KMS-11 (cell line): Measurements from ENCODE around the gene PARD3B.

Source experiments
- H2AFZ ChIP-seq: fragments of 200-600 bp; sonication (generic); 2 replicates; pipeline ENCODE4 v1.6.1; 2016; ENCODE audit warnings: antibody characterized with exemption, mixed run types, low read depth
- H3K27ac ChIP-seq: fragments of 200-600 bp; sonication (generic); 2 replicates; pipeline ENCODE4 v1.6.1; 2016; ENCODE audit warnings: mild to moderate bottlenecking, mixed run types
- H3K27me3 ChIP-seq: fragments of 200-600 bp; sonication (generic); 2 replicates; pipeline ENCODE4 v1.6.1; 2017; ENCODE audit warnings: mild to moderate bottlenecking, low read depth, mixed run types, moderate library complexity; ENCODE audit not compliant: insufficient read depth
- H3K36me3 ChIP-seq: fragments of 200-600 bp; sonication (generic); 2 replicates; pipeline ENCODE4 v1.6.1; 2017; ENCODE audit warnings: mild to moderate bottlenecking, mixed run types; ENCODE audit not compliant: insufficient read depth
- H3K4me1 ChIP-seq: fragments of 200-600 bp; sonication (generic); 2 replicates; pipeline ENCODE4 v1.6.1; 2016; ENCODE audit warnings: mild to moderate bottlenecking, low read depth, mixed run types; ENCODE audit not compliant: poor library complexity, severe bottlenecking
- H3K4me2 ChIP-seq: fragments of 200-600 bp; sonication (generic); 2 replicates; pipeline ENCODE4 v1.7.0; 2016; ENCODE audit warnings: mild to moderate bottlenecking, mixed run types
- H3K4me3 ChIP-seq: fragments of 200-600 bp; sonication (generic); IDR thresholded peaks from 2 replicates; pipeline ENCODE4 v1.6.1; 2017; ENCODE audit warnings: low read depth, low read length, mixed read lengths; ENCODE audit not compliant: insufficient read depth
- H3K79me2 ChIP-seq: fragments of 200-600 bp; sonication (generic); 2 replicates; pipeline ENCODE4 v1.6.1; 2016; ENCODE audit warnings: low read depth, mixed run types; ENCODE audit not compliant: insufficient read depth
- H3K9ac ChIP-seq: fragments of 200-600 bp; sonication (generic); 2 replicates; pipeline ENCODE4 v1.6.1; 2016; ENCODE audit warnings: mild to moderate bottlenecking, mixed run types
- H4K20me1 ChIP-seq: fragments of 200-600 bp; sonication (generic); 2 replicates; pipeline ENCODE4 v1.6.1; 2016; ENCODE audit warnings: mild to moderate bottlenecking, mixed run types; ENCODE audit not compliant: insufficient read depth
- CTCF ChIP-seq: fragments of 200-600 bp; sonication (generic); conservative IDR thresholded peaks from 2 replicates; pipeline ENCODE4 v1.6.1; 2017; ENCODE audit warnings: low read depth, mild to moderate bottlenecking, antibody characterized with exemption, low read length, moderate library complexity, mixed read lengths

Gene PARD3B

DNA sequence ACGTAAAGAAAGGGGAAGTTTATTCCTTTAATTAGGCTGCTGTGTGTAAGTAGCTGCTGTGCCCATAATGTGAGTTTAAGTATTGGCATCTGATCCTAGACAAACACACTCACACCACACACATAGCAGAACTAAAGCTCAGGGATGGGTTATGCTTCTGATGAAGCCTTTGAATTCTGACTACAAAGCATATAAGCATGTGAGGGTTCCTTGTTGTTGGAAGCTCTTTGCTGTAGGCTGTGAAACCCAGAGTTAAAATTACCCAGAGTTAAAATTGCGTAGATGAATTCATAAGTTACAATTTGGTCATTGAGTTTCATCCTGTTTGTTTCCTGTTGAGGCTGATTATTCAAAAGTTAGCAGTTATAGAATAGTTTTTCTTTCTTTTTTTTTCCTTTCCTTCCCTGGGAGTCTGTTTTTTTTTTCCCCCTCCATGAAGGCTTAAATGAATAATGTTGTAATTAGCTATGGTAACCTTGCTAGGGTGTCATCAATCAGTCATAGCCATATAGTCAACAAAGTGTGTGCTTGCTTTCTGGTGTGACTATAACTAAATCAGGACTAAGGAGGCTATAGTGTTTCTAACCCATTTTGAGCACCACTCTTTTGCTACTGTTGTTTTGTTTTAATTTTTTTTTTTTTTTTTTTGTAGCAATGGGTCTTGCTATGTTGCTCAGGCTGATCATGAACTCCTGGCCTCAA, 426.1 kb downstream of the PARD3B start:
- H3K36me3 ChIP-seq: no peaks in the 10 kb centered on the region
- no peaks in the 10 kb centered on the region for H3K4me1 ChIP-seq
- H3K27me3 ChIP-seq: no peaks in the 10 kb centered on the region
- no peak overlapping the region for H3K4me2 ChIP-seq
- no peak overlapping the region for H3K9ac ChIP-seq
- H3K27ac ChIP-seq: no peak overlapping the region
- no peak overlapping the region for H2AFZ ChIP-seq
- no peak overlapping the region for H3K4me3 ChIP-seq
- no peak for TF ChIP-seq CTCF
- H3K79me2 ChIP-seq: no peaks in the 10 kb centered on the region
- no peaks in the 10 kb centered on the region for H4K20me1 ChIP-seq

- no peaks in the 10 kb centered on the region for H3K27me3 ChIP-seq
- no peaks in the 10 kb centered on the region for H3K4me1 ChIP-seq
- no peak overlapping the region for H3K4me3 ChIP-seq
- H4K20me1 ChIP-seq: no peaks in the 10 kb centered on the region
- H3K4me2 ChIP-seq: no peak overlapping the region
- no peak overlapping the region for H3K9ac ChIP-seq
- H3K27ac ChIP-seq: no peak overlapping the region
- H2AFZ ChIP-seq: no peak overlapping the region
- H3K79me2 ChIP-seq: no peaks in the 10 kb centered on the region
- TF ChIP-seq CTCF: no peak
- H3K36me3 ChIP-seq: no peaks in the 10 kb centered on the region
Measured at GRCh38 chr2:204972161-204972560, 426.9 kb downstream of the PARD3B start.

GRCh38 chr2:204972606-204973336, 427.5 kb downstream of the PARD3B start:
- Histone ChIP-seq H4K20me1 (no peaks in the 10 kb centered on the region), H3K27me3 (no peaks in the 10 kb centered on the region), H2AFZ (no peak overlapping the region), H3K79me2 (no peaks in the 10 kb centered on the region), H3K4me1 (no peaks in the 10 kb centered on the region), H3K9ac (no peak overlapping the region), H3K36me3 (no peaks in the 10 kb centered on the region), H3K4me3 (no peak overlapping the region), H3K27ac (no peak overlapping the region), H3K4me2 (no peak overlapping the region)
- no peak for TF ChIP-seq CTCF

DNA sequence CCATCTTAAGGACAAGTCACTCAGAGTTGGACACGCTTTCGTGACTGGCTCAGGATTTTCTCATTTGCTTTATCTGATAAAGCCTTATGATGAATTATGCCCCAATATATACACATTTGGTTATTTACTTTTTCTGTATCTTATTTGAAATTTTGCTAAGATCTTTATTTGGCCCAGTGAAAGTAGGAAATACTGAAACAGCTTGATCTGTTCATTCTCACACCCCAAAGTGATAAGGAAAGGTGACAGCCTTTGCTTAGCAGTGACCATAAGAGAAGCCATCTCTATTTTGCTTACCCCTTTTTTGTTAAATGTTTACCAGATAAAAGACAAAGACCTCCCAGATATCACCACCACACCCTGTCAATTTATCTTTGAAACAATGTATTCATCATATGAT, 428.3 kb downstream of the PARD3B start:
- Histone ChIP-seq H3K4me2 (no peak overlapping the region), H3K4me3 (no peak overlapping the region), H3K79me2 (no peaks in the 10 kb centered on the region), H3K4me1 (no peaks in the 10 kb centered on the region), H3K36me3 (no peaks in the 10 kb centered on the region), H3K27ac (no peak overlapping the region), H3K27me3 (no peaks in the 10 kb centered on the region), H3K9ac (no peak overlapping the region), H2AFZ (no peak overlapping the region), H4K20me1 (no peaks in the 10 kb centered on the region)
- no peak for TF ChIP-seq CTCF
